Neural cell (in vitro differentiated cells): ENCODE results near the gene CEACAM6. TPM values are rescaled to one million over a fixed set of nuclear protein-coding genes. Genes with fewer than 3 reads are reported as not detected.

ENCODE experiments used
- H2AFZ ChIP-seq: fragments of 200-600, 300-800 bp; sonication (generic), shearing (Covaris generic); 2 replicates; pipeline ENCODE4 v1.6.0; 2014; ENCODE audit warnings: low read depth, mild to moderate bottlenecking, antibody characterized with exemption, low read length, moderate library complexity
- H3F3A ChIP-seq: fragments of 200-600 bp; shearing (Covaris generic); 2 replicates; pipeline ENCODE4 v1.6.1; 2016; ENCODE audit warnings: mild to moderate bottlenecking, moderate library complexity, mixed read lengths, antibody characterized with exemption, low read length; ENCODE audit not compliant: insufficient read depth, poor library complexity, severe bottlenecking
- H3K27ac ChIP-seq: fragments of 200-600, 300-800 bp; sonication (generic), shearing (Covaris generic); 2 replicates; pipeline ENCODE4 v1.5.1; 2014; ENCODE audit warnings: mild to moderate bottlenecking, low read length, moderate library complexity
- H3K27me3 ChIP-seq: fragments of 300-800, 200-600 bp; sonication (generic), shearing (Covaris generic); 2 replicates; pipeline ENCODE4 v1.6.0; 2014; ENCODE audit warnings: mild to moderate bottlenecking, low read depth, low read length, moderate library complexity; ENCODE audit not compliant: insufficient read depth
- H3K36me3 ChIP-seq: fragments of 300-800, 200-600 bp; sonication (generic), shearing (Covaris generic); 2 replicates; pipeline ENCODE4 v1.5.1; 2014; ENCODE audit warnings: mild to moderate bottlenecking, antibody characterized with exemption, low read length, moderate library complexity; ENCODE audit not compliant: insufficient read depth
- H3K4me2 ChIP-seq: fragments of 300-800, 200-600 bp; sonication (generic), shearing (Covaris generic); 2 replicates; pipeline ENCODE4 v1.6.0; 2014; ENCODE audit warnings: mild to moderate bottlenecking, low read length
- H3K4me3 ChIP-seq: fragments of 300-800, 200-600 bp; sonication (generic), shearing (Covaris generic); 2 replicates; pipeline ENCODE4 v1.5.1; 2014; ENCODE audit warnings: mild to moderate bottlenecking, low read length, moderate library complexity
- H3K79me2 ChIP-seq: fragments of 200-600 bp; shearing (Covaris generic); replicated peaks from 2 replicates; pipeline ENCODE4 v1.6.0; 2014; ENCODE audit warnings: mild to moderate bottlenecking, low read length, moderate library complexity; ENCODE audit not compliant: insufficient read depth
- H3K9ac ChIP-seq: fragments of 300-800, 200-600 bp; sonication (generic), shearing (Covaris generic); 2 replicates; pipeline ENCODE4 v1.6.1; 2016; ENCODE audit warnings: mild to moderate bottlenecking, low read length, mixed read lengths
- H3K9me2 ChIP-seq: fragments of 200-600 bp; shearing (Covaris generic); 2 replicates; pipeline ENCODE4 v1.6.1; 2016; ENCODE audit warnings: mild to moderate bottlenecking, low read length, mixed read lengths; ENCODE audit not compliant: insufficient read depth
- H3K9me3 ChIP-seq: fragments of 200-600, 300-800 bp; sonication (generic), shearing (Covaris generic); 2 replicates; pipeline ENCODE4 v1.6.1; 2016; ENCODE audit warnings: mild to moderate bottlenecking, mixed run types, low read length, moderate library complexity, mixed read lengths
- H4K20me1 ChIP-seq: fragments of 200-600 bp; shearing (Covaris generic); 2 replicates; pipeline ENCODE4 v1.6.1; 2016; ENCODE audit warnings: mild to moderate bottlenecking, mixed run types; ENCODE audit not compliant: insufficient read depth
- EP300 ChIP-seq: fragments of 450-650 bp; conservative IDR thresholded peaks from 2 replicates; pipeline ENCODE4 v1.6.1; 2014; ENCODE audit warnings: antibody characterized with exemption, mild to moderate bottlenecking, moderate library complexity; ENCODE audit not compliant: poor library complexity, severe bottlenecking
- EZH2 ChIP-seq: fragments of 200-600, 300-800 bp; shearing (Covaris generic), sonication (generic); IDR thresholded peaks from 2 replicates; pipeline ENCODE4 v1.6.1; 2014; ENCODE audit warnings: antibody characterized with exemption, low read length, borderline replicate concordance, mild to moderate bottlenecking; ENCODE audit not compliant: insufficient read depth, poor library complexity, severe bottlenecking
- MXI1 ChIP-seq: fragments of 450-650 bp; conservative IDR thresholded peaks from 2 replicates; pipeline ENCODE4 v1.6.1; 2014; ENCODE audit warnings: antibody characterized with exemption, mild to moderate bottlenecking; ENCODE audit not compliant: poor library complexity, severe bottlenecking
- POLR2AphosphoS5 ChIP-seq: IDR thresholded peaks from 2 replicates; pipeline ENCODE4 v1.6.1; 2012
- RAD21 ChIP-seq: fragments of 450-650 bp; conservative IDR thresholded peaks from 2 replicates; pipeline ENCODE4 v1.6.1; 2014; ENCODE audit warnings: antibody characterized with exemption, mild to moderate bottlenecking, moderate library complexity
- SMC3 ChIP-seq: fragments of 450-650 bp; conservative IDR thresholded peaks from 2 replicates; pipeline ENCODE4 v1.6.1; 2014; ENCODE audit warnings: antibody characterized with exemption, mild to moderate bottlenecking, moderate library complexity; ENCODE audit not compliant: poor library complexity
- TAF1 ChIP-seq: IDR thresholded peaks from 2 replicates; pipeline ENCODE4 v1.6.1; 2012; ENCODE audit warnings: low read depth
- polyA plus RNA-seq: library from polyadenylated mRNA; depleted of rRNA; stranded (reverse); fragments of >200 nt; gene quantifications from 2 replicates; pipeline ENCODE4 v1.2.3, GENCODE V29; 2014
- TF ChIP-seq, protein P1 (sequence below): IDR thresholded peaks from 2 replicates; pipeline ENCODE4 v1.6.1; 2012; ENCODE audit warnings: borderline replicate concordance
- TF ChIP-seq, protein P2 (sequence below): fragments of 450-650 bp; IDR thresholded peaks from 2 replicates; pipeline ENCODE4 v1.5.1; 2014; ENCODE audit warnings: antibody characterized with exemption, mild to moderate bottlenecking, moderate library complexity; ENCODE audit not compliant: poor library complexity, severe bottlenecking

Gene CEACAM6
- polyA plus RNA-seq, 1 donor from 2014 or later, result not detected

DNA sequence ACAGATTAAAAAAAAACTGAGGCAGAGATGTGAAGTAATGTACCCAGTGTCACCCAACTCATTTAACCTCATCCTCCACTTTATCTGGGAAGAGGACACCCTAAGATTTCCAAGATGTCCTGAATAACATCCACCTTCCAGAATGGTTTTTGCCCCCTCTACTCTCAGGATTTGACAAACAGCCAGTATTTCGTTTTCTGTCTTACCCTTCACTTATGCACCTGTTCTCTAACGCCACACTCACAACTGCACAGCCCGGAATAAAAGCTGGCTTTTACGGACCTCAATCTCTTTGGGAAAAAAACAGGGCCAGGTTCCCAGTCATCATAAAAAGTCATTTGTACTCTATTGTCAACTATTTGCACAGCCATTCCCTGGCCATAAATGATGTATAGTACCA is 21.2 kb upstream of the CEACAM6 start:
- no peak overlapping the region for H2AFZ ChIP-seq
- no peaks in the 10 kb centered on the region for H3K9me3 ChIP-seq
- H3K9me2 ChIP-seq, result no peaks in the 10 kb centered on the region
- no peaks in the 10 kb centered on the region for H3K27me3 ChIP-seq
- H3K79me2 ChIP-seq, result no peaks in the 10 kb centered on the region
- no peaks in the 10 kb centered on the region for H4K20me1 ChIP-seq
- H3K27ac ChIP-seq, result no peak overlapping the region
- no peaks in the 10 kb centered on the region for H3F3A ChIP-seq
- H3K36me3 ChIP-seq, result no peaks in the 10 kb centered on the region
- no peak overlapping the region for H3K9ac ChIP-seq
- TF ChIP-seq, protein P1, sequence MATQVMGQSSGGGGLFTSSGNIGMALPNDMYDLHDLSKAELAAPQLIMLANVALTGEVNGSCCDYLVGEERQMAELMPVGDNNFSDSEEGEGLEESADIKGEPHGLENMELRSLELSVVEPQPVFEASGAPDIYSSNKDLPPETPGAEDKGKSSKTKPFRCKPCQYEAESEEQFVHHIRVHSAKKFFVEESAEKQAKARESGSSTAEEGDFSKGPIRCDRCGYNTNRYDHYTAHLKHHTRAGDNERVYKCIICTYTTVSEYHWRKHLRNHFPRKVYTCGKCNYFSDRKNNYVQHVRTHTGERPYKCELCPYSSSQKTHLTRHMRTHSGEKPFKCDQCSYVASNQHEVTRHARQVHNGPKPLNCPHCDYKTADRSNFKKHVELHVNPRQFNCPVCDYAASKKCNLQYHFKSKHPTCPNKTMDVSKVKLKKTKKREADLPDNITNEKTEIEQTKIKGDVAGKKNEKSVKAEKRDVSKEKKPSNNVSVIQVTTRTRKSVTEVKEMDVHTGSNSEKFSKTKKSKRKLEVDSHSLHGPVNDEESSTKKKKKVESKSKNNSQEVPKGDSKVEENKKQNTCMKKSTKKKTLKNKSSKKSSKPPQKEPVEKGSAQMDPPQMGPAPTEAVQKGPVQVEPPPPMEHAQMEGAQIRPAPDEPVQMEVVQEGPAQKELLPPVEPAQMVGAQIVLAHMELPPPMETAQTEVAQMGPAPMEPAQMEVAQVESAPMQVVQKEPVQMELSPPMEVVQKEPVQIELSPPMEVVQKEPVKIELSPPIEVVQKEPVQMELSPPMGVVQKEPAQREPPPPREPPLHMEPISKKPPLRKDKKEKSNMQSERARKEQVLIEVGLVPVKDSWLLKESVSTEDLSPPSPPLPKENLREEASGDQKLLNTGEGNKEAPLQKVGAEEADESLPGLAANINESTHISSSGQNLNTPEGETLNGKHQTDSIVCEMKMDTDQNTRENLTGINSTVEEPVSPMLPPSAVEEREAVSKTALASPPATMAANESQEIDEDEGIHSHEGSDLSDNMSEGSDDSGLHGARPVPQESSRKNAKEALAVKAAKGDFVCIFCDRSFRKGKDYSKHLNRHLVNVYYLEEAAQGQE, result no peak
- TF ChIP-seq RAD21 (no peak), POLR2AphosphoS5 (no peak), SMC3 (no peak), EP300 (no peak), TAF1 (no peak), EZH2 (no peak), MXI1 (no peak)
- TF ChIP-seq, protein P2, sequence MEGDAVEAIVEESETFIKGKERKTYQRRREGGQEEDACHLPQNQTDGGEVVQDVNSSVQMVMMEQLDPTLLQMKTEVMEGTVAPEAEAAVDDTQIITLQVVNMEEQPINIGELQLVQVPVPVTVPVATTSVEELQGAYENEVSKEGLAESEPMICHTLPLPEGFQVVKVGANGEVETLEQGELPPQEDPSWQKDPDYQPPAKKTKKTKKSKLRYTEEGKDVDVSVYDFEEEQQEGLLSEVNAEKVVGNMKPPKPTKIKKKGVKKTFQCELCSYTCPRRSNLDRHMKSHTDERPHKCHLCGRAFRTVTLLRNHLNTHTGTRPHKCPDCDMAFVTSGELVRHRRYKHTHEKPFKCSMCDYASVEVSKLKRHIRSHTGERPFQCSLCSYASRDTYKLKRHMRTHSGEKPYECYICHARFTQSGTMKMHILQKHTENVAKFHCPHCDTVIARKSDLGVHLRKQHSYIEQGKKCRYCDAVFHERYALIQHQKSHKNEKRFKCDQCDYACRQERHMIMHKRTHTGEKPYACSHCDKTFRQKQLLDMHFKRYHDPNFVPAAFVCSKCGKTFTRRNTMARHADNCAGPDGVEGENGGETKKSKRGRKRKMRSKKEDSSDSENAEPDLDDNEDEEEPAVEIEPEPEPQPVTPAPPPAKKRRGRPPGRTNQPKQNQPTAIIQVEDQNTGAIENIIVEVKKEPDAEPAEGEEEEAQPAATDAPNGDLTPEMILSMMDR, result no peak
- H3K4me2 ChIP-seq, result no peak overlapping the region
- H3K4me3 ChIP-seq, result no peak overlapping the region

DNA sequence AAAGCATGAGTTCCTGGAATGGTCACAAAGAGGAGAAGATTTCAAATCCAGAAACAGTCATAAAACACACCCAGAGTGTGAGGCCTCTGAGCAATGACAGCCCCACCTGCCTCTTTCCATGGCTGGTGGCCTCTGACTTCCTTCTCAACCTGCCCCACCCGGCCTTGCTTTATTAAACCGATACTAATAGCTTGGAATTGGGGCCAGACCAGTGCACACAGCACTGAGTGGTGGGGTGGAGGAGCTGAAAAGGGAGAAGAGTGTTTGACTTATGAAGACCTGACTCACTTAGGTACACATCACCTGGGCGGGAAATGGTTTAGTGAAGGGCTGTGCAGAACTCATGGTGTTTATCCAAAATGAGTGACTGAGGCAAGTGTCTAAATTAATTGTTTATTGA is 20.7 kb upstream of the CEACAM6 start:
- no peaks in the 10 kb centered on the region for H3K27me3 ChIP-seq
- H3K36me3 ChIP-seq, result no peaks in the 10 kb centered on the region
- no peak overlapping the region for H3K27ac ChIP-seq
- no peak overlapping the region for H3K4me2 ChIP-seq
- H3K9ac ChIP-seq, result no peak overlapping the region
- no peak overlapping the region for H2AFZ ChIP-seq
- no peak overlapping the region for H3K4me3 ChIP-seq
- H4K20me1 ChIP-seq, result no peaks in the 10 kb centered on the region
- no peaks in the 10 kb centered on the region for H3K9me3 ChIP-seq
- H3K9me2 ChIP-seq, result no peaks in the 10 kb centered on the region
- no peaks in the 10 kb centered on the region for H3F3A ChIP-seq
- no peaks in the 10 kb centered on the region for H3K79me2 ChIP-seq
- TF ChIP-seq, protein P1, result no peak
- TF ChIP-seq TAF1 (no peak), MXI1 (no peak), EP300 (no peak)
